Activated T-cell treated with anti-CD3 and anti-CD28 coated beads for 1 hour (primary cell): ENCODE results near the gene TIAM1.

Experiments used
- DNase-seq: peaks from one replicate; pipeline ENCODE4 v3.0.0-alpha.2; 2020; ENCODE audit warnings: low read depth

TIAM1 gene

DNA sequence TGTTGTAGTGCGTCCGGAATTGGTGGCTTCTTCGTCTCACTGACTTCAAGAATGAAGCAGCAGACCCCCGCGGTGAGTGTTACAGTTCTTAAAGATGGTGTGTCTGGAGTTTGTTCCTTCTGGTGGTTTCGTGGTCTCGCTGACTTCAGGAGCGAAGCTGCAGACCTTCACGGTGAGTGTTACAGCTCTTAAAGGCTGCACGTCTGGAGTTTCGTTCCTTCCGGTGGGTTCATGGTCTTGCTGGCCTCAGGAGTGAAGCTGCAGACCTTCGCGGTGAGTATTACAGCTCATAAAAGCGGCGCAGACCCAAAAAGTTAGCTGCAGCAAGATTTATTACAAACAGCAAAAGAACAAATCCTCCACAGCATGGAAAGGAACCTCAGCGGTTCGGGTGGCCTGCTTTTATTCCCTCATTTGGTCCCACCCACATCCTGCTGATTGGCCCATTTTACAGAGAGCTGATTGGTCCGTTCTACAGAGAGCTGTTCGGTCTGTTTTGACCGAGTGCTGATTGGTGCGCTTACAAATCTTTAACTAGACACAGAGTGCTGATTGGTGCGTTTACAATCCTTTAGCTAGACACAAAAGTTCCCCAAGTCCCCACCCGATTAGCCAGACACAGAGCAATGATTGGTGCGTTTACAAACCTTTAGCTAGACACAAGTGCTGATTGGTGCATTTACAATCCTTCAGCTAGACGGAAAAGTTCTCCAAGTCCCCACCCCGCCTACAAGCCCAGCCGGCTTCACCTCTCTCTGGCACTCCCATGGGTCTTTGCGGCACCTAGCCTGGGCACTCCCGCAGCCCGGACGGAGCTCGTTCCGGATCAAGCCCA, 256.2 kb downstream of the TIAM1 start:
- no peak for DNase-seq

GRCh38 chr21:31084689-31085088, 259.4 kb downstream of the TIAM1 start:
- DNase-seq: no peak

DNA sequence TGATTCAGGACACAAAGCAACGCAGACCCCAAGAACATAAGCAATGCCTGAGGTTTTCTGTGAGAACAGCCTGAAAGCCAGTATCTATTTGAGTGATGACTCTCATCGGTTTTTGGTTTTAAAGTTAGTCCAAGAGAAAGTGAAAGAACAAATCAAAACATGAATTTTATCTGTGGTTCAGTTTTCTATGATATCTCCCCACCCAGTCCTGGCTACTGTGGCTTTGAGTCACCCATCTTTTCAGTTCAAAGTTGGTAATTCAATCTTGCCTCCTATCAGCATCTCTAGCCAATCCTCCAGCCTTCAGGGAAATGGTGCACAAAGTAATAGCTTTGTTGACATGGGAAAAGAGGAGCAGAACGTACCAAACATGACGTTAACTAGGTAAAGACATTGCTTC, 265.3 kb downstream of the TIAM1 start:
- DNase-seq: no peak

DNA sequence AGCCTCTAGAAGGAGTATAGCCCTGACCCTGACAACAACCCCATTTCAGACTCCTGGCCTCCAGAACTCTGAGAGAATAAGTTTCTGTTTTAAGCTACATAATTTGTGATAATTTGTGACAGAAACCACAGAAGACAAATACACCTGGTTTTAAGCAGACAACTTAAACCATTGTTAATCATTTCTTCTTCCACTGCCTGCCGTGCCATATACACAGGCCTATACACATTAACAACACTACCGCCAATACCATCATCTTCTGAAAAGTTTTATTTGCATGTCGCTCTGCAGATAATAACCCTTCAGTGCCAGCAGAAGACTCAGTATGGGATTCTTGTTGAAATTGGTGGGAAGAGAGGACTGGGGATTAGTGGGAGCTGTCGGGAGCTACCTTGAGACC, 265.8 kb downstream of the TIAM1 start:
- no peak for DNase-seq

DNA sequence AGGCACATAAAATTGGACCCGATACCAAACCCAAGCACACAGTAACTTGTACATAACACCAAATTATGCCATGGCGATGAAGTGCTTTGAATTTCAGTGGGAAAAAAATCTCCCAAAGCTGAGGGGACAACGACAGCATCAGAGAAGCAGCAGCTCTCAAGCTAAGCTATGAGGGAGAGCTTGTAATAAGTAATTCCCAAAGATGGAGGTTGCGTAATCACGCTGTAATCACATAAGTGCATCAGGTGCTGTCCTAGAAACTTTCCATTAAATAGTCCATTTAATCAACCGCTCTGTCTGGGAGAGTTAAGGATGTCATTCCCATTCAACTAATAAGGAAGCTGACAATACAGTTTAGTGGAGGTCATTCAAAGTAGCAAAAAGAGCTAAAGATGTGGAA, 268.2 kb downstream of the TIAM1 start:
- no peak for DNase-seq

DNA sequence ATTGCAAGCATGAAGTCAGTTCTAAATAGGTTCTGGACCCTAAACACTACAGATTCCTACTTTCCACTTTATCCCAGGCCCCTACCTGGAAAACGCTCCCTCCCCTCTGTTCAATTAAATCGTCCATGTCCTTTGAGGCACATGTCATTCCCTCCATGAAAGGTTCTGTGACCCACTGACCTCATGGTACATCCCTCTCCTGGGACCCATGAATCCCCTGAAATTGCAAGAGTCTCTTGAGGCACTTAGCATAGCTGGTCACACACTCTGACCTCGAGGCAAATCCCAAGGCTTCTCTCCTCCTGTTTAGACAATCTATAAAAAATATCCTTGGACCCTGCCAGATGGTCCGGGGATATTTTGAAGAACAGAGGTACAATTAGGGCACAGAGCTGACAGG, 271.5 kb downstream of the TIAM1 start:
- no peak for DNase-seq
